IPS-20b (cell line): ENCODE data around the gene PSKH1.
A peak's percentile ranks its signal among the peaks of the same experiment; 100 is the strongest.

ENCODE experiments used
- H3K27ac ChIP-seq: one replicate; pipeline ENCODE4 v1.5.1; 2013; ENCODE audit warnings: low read length
- H3K27me3 ChIP-seq: 2 replicates; pipeline ENCODE4 v1.6.1; 2013; ENCODE audit warnings: mild to moderate bottlenecking, low read length, inconsistent platforms; ENCODE audit not compliant: insufficient read depth
- H3K36me3 ChIP-seq: 2 replicates; pipeline ENCODE4 v1.6.1; 2013; ENCODE audit warnings: low read depth, mild to moderate bottlenecking, inconsistent platforms, low read length, moderate library complexity; ENCODE audit not compliant: insufficient read depth
- H3K4me1 ChIP-seq: 2 replicates; pipeline ENCODE4 v1.6.1; 2013; ENCODE audit warnings: mild to moderate bottlenecking, control low read depth, inconsistent platforms, low read length, moderate library complexity; ENCODE audit not compliant: insufficient read depth
- H3K4me3 ChIP-seq: 2 replicates; pipeline ENCODE4 v1.5.1; 2013; ENCODE audit warnings: mild to moderate bottlenecking, low read length, inconsistent platforms
- H3K9ac ChIP-seq: 2 replicates; pipeline ENCODE4 v1.6.1; 2013; ENCODE audit warnings: low read depth, mild to moderate bottlenecking, inconsistent platforms, low read length, moderate library complexity
- H3K9me3 ChIP-seq: 2 replicates; pipeline ENCODE4 v1.6.1; 2013; ENCODE audit warnings: mild to moderate bottlenecking, low read depth, low read length, inconsistent platforms; ENCODE audit not compliant: insufficient read depth

Gene PSKH1

DNA sequence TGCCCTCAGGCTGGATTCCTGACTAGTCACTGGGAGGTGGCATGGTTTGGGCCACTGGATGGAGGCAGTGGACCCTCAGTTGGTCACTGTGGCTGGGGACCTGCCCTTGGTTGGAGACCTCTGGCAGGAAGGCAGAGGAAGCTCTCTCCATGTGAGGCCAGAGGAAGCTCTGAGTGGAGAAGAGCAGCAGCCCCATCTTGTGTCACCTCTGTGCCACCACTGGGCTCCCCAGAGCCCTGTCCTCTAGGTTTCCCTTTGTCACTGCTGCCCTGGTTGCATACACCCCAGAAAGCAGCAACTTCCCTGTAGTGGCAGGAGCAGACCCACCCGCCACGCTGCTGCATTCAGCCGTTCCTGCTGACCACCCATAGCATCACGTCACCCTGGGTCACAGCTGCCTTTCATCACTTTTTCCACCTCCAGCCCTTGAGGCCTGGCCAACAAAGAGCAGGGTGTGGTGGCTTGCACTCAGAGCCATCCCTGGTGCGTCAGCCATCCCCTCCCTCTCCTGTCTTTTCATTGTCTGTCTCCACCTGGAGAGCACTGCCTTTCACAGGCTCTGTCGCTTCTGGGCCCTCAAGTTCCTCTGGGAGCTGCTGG lies 26.7 kb downstream of the PSKH1 start:
- Histone ChIP-seq H3K27me3 (no peaks in the 10 kb centered on the region), H3K36me3 (peaks cover 6% of the 10 kb centered on the region; the same call in 1 of the 2 replicates), H3K27ac (no peak overlapping the region), H3K9ac (no peak overlapping the region), H3K9me3 (no peaks in the 10 kb centered on the region), H3K4me1 (peaks cover 12% of the 10 kb centered on the region), H3K4me3 (no peak overlapping the region)

DNA sequence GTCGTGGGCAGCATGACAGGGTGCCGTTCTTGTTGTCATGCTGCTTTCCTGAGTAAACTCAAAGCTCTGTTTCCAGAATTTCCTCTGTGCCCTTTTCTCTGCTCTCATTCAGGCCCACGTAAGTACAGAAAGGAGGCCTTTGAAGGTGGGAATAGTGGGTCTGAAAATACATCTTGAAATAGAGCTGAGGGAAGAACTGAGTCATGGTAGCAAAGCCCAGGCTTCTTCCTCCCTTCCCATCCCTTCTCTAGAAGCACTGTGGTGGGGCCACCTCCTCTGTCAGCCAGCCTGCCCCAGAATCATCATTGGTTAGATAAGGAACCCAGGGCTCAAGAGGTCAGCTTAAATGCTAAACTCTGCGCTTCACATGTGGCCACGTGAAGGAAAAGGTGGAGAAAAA lies 29.2 kb downstream of the PSKH1 start:
- Histone ChIP-seq H3K36me3 (no peaks in the 10 kb centered on the region; the same call in 1 of the 2 replicates), H3K4me3 (no peak overlapping the region), H3K9me3 (no peaks in the 10 kb centered on the region), H3K27ac (no peak overlapping the region), H3K9ac (no peak overlapping the region), H3K4me1 (peaks cover 5% of the 10 kb centered on the region), H3K27me3 (no peaks in the 10 kb centered on the region)

- Histone ChIP-seq H3K4me3 (no peak overlapping the region), H3K36me3 (peaks cover 2% of the 10 kb centered on the region), H3K9me3 (no peaks in the 10 kb centered on the region), H3K4me1 (peaks cover 5% of the 10 kb centered on the region), H3K27me3 (no peaks in the 10 kb centered on the region), H3K9ac (no peak overlapping the region), H3K27ac (no peak overlapping the region)
Measured at GRCh38 chr16:67922740-67923139, 29.7 kb downstream of the PSKH1 start.

- Histone ChIP-seq H3K9me3 (no peaks in the 10 kb centered on the region), H3K9ac (no peak overlapping the region), H3K4me3 (no peak overlapping the region), H3K36me3 (peaks cover 6% of the 10 kb centered on the region), H3K27me3 (no peaks in the 10 kb centered on the region), H3K27ac (no peak overlapping the region), H3K4me1 (peaks cover 5% of the 10 kb centered on the region)
Measured at GRCh38 chr16:67923414-67924116, 30.5 kb downstream of the PSKH1 start.

GRCh38 chr16:67924140-67924906 lies 31.3 kb downstream of the PSKH1 start:
- no peaks in the 10 kb centered on the region for H3K27me3 ChIP-seq
- no peak overlapping the region for H3K9ac ChIP-seq
- H3K9me3 ChIP-seq: no peaks in the 10 kb centered on the region
- no peak overlapping the region for H3K4me3 ChIP-seq
- H3K36me3 ChIP-seq: peaks cover 11% of the 10 kb centered on the region
- H3K4me1 ChIP-seq: peaks cover 5% of the 10 kb centered on the region
- no peak overlapping the region for H3K27ac ChIP-seq

GRCh38 chr16:67926181-67926750 lies 33.2 kb downstream of the PSKH1 start:
- no peaks in the 10 kb centered on the region for H3K9me3 ChIP-seq
- H3K4me1 ChIP-seq: peaks cover 5% of the 10 kb centered on the region
- no peaks in the 10 kb centered on the region for H3K27me3 ChIP-seq
- peaks cover 23% of the 10 kb centered on the region for H3K36me3 ChIP-seq
- peak overlapping the region; percentile 59; the same call in 1 of the 2 replicates for H3K9ac ChIP-seq
- H3K4me3 ChIP-seq: no peak overlapping the region
- H3K27ac ChIP-seq: no peak overlapping the region

- peaks cover 23% of the 10 kb centered on the region for H3K36me3 ChIP-seq
- H3K27ac ChIP-seq: no peak overlapping the region
- H3K4me1 ChIP-seq: peaks cover 5% of the 10 kb centered on the region
- no peaks in the 10 kb centered on the region for H3K9me3 ChIP-seq
- H3K9ac ChIP-seq: no peak overlapping the region
- H3K27me3 ChIP-seq: no peaks in the 10 kb centered on the region
- no peak overlapping the region for H3K4me3 ChIP-seq
Measured at GRCh38 chr16:67927131-67927941, 34.3 kb downstream of the PSKH1 start.

- Histone ChIP-seq H3K36me3 (peaks cover 23% of the 10 kb centered on the region), H3K4me3 (no peak overlapping the region)
Measured at GRCh38 chr16:67928147-67928546, 35.1 kb downstream of the PSKH1 start.

DNA sequence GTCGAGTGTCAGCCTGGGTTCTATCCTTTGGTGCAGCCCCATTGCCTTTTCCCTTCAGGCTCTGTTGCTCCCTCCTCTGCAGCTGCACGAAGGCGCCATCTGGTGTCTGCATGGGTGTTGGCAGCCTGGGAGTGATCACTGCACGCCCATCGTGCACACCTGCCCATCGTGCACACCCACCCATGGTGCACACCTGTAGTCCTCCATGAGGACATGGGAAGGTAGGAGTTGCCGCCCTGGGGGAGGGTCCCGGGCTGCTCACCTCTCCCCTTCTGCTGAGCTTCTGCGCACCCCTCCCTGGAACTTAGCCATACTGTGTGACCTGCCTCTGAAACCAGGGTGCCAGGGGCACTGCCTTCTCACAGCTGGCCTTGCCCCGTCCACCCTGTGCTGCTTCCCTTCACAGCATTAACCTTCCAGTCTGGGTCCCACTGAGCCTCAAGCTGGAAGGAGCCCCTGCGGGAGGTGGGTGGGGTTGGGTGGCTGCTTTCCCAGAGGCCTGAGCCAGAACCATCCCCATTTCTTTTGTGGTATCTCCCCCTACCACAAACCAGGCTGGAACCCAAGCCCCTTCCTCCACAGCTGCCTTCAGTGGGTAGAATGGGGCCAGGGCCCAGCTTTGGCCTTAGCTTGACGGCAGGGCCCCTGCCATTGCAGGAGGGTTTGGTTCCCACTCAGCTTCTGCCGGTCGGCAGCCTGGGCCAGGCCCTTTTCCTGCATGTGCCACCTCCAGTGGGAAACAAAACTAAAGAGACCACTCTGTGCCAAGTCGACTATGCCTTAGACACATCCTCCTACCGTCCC lies 35.7 kb downstream of the PSKH1 start:
- no peaks in the 10 kb centered on the region for H3K27me3 ChIP-seq
- H3K9ac ChIP-seq: no peak overlapping the region
- H3K4me3 ChIP-seq: no peak overlapping the region
- peaks cover 23% of the 10 kb centered on the region for H3K36me3 ChIP-seq
- H3K4me1 ChIP-seq: peaks cover 5% of the 10 kb centered on the region
- no peak overlapping the region for H3K27ac ChIP-seq
- H3K9me3 ChIP-seq: no peaks in the 10 kb centered on the region

More at GRCh38 chr16:67928147-67928546, 35.1 kb downstream of the PSKH1 start:
- Histone ChIP-seq H3K4me1 (peaks cover 5% of the 10 kb centered on the region), H3K9me3 (no peaks in the 10 kb centered on the region), H3K27me3 (no peaks in the 10 kb centered on the region), H3K9ac (no peak overlapping the region), H3K27ac (no peak overlapping the region)

GRCh38 chr16:67930191-67930590 lies 37.1 kb downstream of the PSKH1 start:
- Histone ChIP-seq H3K4me3 (no peak overlapping the region), H3K27ac (no peak overlapping the region), H3K27me3 (no peaks in the 10 kb centered on the region), H3K4me1 (peaks cover 8% of the 10 kb centered on the region), H3K9ac (no peak overlapping the region), H3K36me3 (peaks cover 23% of the 10 kb centered on the region), H3K9me3 (no peaks in the 10 kb centered on the region)
